SH-SY5Y (cell line): Measurements from ENCODE around the gene IL32.

Source experiments
- GATA2 ChIP-seq: IDR thresholded peaks from 2 replicates; pipeline ENCODE4 v1.6.1; 2011; ENCODE audit warnings: mild to moderate bottlenecking, low read depth, low read length
- GATA3 ChIP-seq: IDR thresholded peaks from 2 replicates; pipeline ENCODE4 v1.6.1; 2011; ENCODE audit warnings: low read depth, mild to moderate bottlenecking, low read length, moderate library complexity

IL32 gene

DNA sequence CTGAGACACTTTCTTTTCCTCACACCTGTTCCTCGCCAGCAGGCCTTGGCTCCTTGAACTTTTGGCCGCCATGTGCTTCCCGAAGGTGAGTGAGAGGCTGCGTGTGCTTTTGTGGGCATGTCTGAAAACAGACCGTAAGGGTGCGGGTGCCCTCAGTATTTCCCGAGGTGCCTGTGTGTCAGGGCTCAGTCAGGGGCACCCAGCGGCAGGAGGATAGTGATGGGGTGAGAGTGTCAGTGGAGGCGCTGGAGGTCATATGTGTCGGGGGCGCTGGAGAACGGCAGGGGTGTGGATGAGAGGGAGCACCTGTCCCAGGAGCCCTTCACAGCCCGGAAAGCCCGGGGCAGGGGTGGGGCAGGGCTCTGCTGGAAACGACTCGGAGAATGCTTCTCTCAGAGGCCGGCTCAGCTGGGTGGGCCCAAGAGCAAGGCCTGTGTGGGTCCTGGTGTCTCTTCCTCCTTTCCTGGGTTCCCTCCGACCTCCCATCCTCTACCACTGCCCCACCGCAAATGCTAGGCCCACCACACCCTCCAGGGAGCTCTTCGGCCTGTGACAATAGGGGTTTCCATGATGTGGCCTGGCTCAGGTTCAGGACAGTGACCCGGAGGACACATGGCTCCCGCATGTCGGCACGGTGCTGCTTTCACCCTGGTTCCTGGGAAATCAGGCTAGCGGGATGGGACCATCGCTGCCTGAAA, 451 bp downstream of the IL32 start:
- TF ChIP-seq GATA3 (no peak), GATA2 (no peak)

DNA sequence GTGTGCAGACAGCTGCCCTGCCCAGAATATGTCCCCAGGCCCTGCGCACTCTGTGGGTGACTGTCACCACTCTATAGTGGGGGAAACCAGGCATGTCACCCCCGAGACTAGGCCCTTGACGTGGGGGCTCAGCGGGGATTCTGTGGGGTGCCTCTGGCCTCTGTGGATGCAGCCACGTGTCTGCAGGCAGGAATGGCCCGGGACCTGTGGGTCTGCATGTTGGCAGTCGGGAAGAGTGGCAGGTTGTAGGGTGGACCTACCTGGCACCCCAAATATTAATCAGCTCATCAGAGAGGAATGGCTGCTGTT, 954 bp downstream of the IL32 start:
- no peak for TF ChIP-seq GATA2
- TF ChIP-seq GATA3: no peak

DNA sequence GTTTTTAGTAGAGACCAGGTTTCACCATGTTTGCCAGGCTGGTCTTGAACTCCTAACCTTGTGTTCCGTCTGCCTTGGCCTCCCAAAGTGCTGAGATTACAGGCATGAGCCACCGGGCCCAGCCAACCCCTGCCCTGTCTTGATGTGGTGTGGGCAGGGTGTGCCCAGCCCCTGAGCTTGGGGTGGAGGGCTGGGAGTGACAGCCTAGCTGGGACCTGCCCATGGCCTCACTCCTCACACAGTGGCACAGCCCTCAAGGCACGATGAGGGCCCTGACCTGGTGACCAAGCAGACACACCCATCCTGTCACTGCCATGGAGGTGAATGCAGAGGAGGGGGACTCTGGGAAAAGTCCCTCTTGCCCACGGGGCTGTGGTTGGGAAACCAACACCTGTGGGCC, 3.0 kb downstream of the IL32 start:
- TF ChIP-seq GATA2: no peak
- TF ChIP-seq GATA3: no peak

DNA sequence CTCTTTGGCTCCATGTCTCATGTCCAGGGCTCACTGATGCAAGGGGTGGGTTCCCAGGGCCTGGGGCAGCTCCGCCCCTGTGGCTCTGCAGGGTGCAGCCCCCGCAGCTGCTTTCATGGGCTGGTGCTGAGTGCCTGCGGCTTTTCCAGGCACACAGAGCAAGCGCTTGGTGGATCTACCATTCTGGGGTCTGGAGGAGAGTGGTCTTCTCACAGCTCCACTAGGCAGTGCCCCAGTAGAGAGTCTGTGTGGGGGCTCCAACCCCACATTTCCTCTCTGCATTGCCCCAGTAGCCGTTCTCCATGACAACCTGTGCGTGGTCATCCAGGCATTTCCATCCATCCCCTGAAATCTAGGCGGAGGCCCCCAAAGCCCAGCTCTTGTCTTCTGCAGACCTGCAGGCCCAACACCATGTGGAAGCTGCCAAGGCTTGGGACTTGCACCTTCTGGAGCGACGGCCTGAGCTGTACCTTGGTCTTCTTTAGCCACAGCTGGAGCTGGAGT, 5.2 kb downstream of the IL32 start:
- TF ChIP-seq GATA2: no peak

DNA sequence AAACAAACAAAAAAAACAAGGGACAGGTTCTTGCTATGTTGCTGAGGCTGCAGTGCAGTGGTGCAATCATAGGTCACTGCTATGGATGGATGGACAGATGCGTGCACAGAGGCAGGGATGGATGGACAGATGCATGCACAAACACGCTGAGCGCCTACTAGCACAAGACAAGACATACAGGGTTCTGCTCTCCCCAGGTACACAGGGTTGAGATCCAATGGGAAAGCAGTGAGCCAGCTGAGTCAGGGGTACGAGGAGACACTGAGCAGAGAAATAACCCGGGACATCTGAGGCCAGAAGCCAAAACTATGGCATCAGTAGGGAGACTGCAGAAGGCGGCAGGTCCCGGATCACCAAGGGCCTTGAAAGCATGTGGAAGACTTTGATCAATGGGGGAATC, 6.2 kb downstream of the IL32 start:
- TF ChIP-seq GATA2 (no peak), GATA3 (no peak)

DNA sequence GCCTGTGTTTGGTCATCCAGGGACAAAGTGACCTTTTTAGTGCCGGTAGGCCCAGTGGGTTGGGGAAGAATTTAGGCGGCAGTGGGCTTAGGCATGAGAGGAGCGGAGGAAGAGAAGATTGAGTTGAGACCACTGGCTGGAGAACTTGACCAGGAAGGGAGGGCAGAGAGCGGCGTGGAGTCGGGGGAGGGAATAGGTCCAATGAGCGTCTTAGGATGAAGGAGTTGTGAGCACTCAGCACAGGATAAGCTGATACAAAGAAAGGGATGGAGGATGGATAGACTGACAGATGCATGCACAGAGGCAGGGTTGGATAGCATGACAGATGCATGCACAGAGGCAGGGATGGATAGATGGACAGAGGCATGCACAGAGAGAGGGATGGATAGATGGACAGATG, 8.0 kb downstream of the IL32 start:
- TF ChIP-seq GATA3 (no peak), GATA2 (no peak)

DNA sequence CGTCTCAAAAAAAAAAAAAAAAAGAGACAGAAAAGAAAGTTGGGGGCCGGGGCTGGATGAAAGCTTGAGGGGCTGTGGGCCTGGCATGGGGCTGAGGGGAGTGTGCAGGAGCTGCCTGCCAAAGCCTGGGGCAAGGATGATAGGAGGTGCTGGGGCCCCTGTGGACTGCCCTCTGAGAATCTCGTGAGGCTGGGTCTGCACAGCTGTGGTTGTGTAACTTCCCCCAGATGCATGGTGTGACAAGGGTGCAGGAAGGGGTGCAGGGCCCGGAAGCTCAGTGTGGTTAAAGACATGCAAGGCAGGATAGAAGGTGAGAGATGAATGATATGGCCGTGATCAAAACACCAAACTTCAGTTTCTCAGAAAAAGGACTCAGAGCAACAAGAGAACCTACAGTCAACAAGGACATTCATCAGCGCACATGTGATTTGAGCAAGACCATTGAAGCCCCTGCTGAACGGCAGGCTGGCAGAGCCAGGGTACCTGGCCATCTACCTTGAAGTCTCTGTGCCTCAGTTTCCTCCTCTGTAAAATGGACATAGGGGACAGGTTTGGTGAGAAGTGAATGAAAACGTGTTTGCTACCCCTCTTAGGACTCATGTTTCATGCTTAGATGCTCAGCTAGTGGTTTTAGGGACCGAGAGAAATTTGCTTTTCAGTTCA, 9.6 kb downstream of the IL32 start:
- TF ChIP-seq GATA3 (no peak), GATA2 (no peak)

DNA sequence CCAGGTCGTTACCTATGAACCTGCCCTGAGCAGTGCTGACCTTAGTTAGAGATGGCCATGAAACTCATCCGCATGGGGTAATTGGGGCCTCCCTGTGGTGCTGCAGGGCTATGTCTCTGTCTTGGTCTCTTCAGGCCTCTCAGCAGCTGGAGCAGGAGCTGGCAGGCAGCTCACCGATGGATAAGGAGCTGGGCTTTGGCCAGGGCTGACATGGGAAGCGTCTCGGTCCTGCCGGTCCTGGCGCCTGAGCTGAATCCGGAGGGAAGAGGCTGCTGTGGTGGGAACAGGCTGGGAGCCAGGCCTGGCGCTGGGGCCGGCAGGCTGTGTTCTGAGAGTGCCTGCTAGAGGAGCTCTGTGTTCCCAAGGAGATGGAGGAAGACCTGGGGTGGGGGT, 10.1 kb downstream of the IL32 start:
- TF ChIP-seq GATA3 (no peak), GATA2 (no peak)

DNA sequence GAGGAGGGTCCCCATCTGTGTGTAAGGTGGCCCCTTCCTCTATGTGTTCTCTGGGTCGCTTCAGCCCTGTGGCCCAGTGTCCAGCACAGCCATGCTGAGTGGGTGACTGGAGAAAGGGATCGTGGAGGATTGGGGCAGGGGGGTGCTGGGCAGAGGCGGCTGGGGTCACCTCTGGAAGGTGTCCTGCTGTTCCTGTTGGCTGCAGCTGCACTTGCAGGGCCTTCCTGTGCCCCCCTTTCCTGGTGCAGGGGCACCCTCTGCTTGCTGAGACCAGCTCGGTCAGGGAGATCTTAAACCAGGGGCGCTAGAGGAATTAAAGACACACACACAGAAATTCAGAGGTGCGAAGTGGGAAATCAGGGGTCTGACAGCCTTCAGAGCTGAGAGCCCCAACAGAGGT, 11.1 kb downstream of the IL32 start:
- TF ChIP-seq GATA2 (no peak), GATA3 (no peak)

DNA sequence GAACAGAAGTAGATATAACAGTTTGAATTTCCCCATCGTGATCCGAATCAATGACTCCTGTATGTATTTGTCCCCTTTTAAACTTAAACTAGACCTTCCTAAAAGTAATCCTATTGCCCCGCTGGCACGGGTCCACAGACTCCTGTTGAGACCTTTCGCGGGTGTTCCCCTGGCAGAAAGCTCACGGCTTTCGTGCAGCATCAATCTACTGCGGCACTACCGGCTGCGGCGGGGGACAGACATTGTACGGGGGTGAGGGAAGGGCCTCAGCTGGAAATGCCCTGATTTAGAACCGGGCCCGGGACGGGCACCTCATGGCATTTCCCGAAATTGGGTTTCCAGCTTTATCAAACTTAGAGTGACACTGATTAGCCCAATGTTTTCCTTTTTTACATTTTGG, 14.6 kb downstream of the IL32 start:
- no peak for TF ChIP-seq GATA3
- no peak for TF ChIP-seq GATA2

DNA sequence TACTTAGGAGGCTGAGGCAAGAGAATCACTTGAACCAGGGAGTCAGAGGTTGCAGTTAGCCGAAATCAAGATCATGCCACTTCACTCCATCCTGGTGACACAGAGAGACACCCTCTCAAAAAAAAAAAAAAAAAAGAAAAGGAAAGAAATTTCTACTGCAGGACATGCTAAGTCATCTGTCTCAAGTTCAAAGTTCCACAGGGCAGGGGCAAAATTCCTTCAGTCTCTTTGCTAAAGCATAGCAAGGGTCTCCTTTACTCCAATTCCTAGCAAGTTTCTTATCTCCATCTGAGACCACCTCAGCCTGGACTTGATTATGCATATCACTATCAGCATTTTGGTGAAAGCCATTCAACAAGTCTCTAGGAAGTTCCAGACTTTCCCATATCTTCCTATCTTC, 19.1 kb downstream of the IL32 start:
- TF ChIP-seq GATA3 (no peak), GATA2 (no peak)

DNA sequence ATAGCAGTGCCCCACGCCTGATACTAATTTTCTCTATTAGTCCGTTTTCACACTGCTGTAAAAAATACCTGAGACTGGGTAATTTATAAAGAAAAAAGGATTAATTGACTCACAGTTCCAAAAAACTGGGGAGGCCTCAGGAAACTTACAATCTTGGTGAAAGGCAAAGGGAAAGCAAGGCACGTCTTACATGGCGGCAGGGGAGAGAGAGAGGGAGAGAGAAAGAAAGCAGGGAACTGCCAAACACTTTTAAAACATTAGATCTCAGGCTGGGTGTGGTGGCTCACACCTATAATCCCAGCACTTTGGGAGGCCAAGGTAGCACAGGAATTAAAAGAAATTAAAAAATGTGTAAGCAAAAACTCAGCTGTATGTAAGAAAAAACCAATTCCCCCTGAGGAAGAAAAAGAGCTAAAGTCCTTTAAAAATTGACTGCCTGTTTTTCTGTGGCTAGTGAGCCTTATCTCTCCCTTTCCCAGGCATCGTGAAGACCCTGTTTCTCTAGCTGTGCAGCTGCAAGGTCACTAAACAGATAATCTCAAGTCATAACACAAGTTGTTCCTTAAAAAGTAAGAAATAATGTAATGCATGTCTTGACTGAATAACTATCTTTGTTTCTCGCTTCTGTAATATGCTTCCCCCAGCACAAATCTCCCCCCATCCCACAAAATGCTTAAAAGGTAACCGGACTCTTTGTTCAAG, 19.7 kb downstream of the IL32 start:
- TF ChIP-seq GATA2 (no peak), GATA3 (no peak)

DNA sequence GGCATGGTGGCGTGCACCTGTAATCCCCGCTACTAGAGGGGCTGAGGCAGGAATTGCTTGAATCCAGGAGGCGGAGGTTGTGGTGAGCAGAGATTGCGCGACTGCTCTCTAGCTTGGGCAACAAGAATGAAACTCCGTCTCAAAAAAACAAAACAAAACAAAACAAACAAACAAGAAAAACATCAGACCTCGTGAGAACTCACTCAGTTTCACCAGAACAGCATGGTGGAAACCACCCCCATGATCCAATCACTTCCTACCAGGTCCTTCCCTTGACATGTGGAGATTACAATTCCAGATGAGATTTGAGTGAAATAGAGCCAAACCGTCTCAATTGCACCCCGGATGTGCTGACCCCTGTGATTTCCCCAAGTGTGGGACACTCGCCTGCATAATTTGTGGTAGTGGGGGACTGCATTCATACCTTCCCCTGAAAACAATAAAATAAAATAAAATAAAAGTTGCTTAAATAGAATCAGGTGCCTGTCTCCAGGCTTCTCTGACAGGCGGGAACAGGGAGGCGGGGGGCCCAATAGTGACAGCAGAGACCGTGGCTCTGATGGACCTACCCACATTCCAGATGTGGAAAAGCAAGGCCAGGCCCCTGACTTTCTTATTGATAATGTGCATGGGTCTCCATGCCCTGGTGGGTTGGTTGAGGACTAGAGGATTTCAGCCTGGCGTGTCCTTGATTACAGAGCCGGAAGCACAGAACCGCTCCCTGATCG, 20.6 kb downstream of the IL32 start:
- no peak for TF ChIP-seq GATA2
- no peak for TF ChIP-seq GATA3

DNA sequence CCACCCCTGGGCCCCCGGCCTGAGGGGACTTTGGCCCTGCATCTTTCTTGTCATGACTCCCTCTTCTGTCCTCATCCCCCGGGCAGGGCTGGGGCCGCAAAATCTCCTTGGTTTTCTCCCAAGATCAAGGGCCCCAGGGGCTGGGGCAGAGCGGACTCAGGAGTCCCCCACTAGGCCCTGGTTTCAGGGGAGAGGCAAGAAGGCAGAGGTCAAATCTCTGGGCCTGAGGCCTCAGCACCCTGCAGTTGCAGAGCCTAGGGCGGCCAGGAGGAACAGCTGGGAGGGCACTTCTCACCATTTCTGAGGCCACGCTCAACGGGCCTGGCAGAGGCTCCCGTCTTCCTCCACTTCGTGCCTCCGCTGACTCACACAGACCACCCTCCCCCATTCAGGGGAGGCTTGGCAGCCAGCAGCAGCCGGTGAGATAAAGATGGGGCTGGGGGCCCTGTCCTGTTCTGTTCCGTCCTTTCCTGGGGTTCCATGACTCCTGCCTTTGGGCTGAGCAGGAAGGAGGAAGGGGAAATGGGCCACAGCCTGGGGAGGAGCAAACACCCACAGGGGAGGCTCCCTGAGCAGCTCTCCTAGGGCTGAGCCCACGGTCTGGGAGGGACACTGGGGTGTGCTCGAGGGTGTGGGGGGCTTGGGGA, 21.3 kb downstream of the IL32 start:
- TF ChIP-seq GATA3 (no peak), GATA2 (no peak)
